H1 (cell line): ENCODE results near the gene CDYL. TPM values are rescaled to one million over a fixed set of nuclear protein-coding genes. Genes with fewer than 3 reads are reported as not detected.

Source experiments
- CTCF ChIA-PET: fragments of 300-600 bp; sonication (Branson Sonifier 250); formaldehyde crosslinking; loops from one replicate; lab custom pipeline; 2021; ENCODE audit not compliant: partially characterized antibody; lab: Charles Lee
- POLR2A ChIA-PET: fragments of 300-600 bp; sonication (Branson Sonifier 250); formaldehyde crosslinking; loops from one replicate; lab custom pipeline; 2021; ENCODE audit warnings: inconsistent platforms; ENCODE audit not compliant: partially characterized antibody; lab: Charles Lee
- DNase-seq, 2 experiments: peaks; one replicate each; pipeline versions ENCODE4 v3.0.0 to v3.0.0-alpha.2; 2010 to 2022; ENCODE audit warnings: low spot score in 2 of 2, low read depth in 1 of 2, mixed read lengths in 1 of 2
- FAIRE-seq: peaks from 2 replicates; lab custom pipeline; 2011; peaks lifted over from hg19 to GRCh38; lab: Jason Lieb, UNC
- H2AFZ ChIP-seq: 2 replicates; pipeline ENCODE4 v1.8.1; 2012; ENCODE audit warnings: low read length, inconsistent platforms
- H2AK5ac ChIP-seq: 2 replicates; pipeline ENCODE4 v1.6.1; 2013; ENCODE audit warnings: low read depth, low read length
- H2BK120ac ChIP-seq: replicated peaks from 2 replicates; pipeline ENCODE3; 2013; ENCODE audit warnings: low read depth, low read length, inconsistent platforms
- H2BK12ac ChIP-seq: 2 replicates; pipeline ENCODE4 v1.6.1; 2013; ENCODE audit warnings: low read depth, low read length
- H2BK15ac ChIP-seq: 2 replicates; pipeline ENCODE4 v1.6.1; 2013; ENCODE audit warnings: low read length
- H2BK20ac ChIP-seq: 2 replicates; pipeline ENCODE4 v1.6.1; 2013; ENCODE audit warnings: low read length
- H2BK5ac ChIP-seq: 2 replicates; pipeline ENCODE4 v1.6.1; 2013; ENCODE audit warnings: low read depth, low read length
- H3K14ac ChIP-seq: 2 replicates; pipeline ENCODE4 v1.6.1; 2013; ENCODE audit warnings: inconsistent platforms; ENCODE audit not compliant: insufficient read length
- H3K18ac ChIP-seq: 2 replicates; pipeline ENCODE4 v1.6.1; 2013; ENCODE audit warnings: low read length; ENCODE audit errors: extremely low read depth
- H3K23ac ChIP-seq: 2 replicates; pipeline ENCODE4 v1.6.1; 2013; ENCODE audit warnings: inconsistent platforms; ENCODE audit not compliant: insufficient read length
- H3K23me2 ChIP-seq: 2 replicates; pipeline ENCODE4 v1.6.1; 2013; ENCODE audit warnings: low read depth, low read length
- H3K27ac ChIP-seq: 2 replicates; pipeline ENCODE4 v1.6.1; 2011; ENCODE audit warnings: low read depth, low read length, inconsistent platforms
- H3K27me3 ChIP-seq, 4 experiments: replicated peaks in 1 of 4; 1 replicate in 1 of 4; 2 replicates in 3 of 4; pipeline versions ENCODE4 v1.6.1 to v1.8.1; 2011 to 2013; ENCODE audit warnings: low read length in 3 of 4, mild to moderate bottlenecking in 3 of 4, inconsistent platforms in 2 of 4, mixed read lengths in 2 of 4, moderate library complexity in 1 of 4; ENCODE audit not compliant: control insufficient read depth in 3 of 4, insufficient read depth in 3 of 4; ENCODE audit errors: extremely low read depth in 1 of 4
- H3K36me3 ChIP-seq, 4 experiments: 2 replicates each; pipeline versions ENCODE4 v1.6.1 to v1.8.1; 2011 to 2013; ENCODE audit warnings: mild to moderate bottlenecking in 4 of 4, low read length in 3 of 4, moderate library complexity in 2 of 4, control low read depth in 1 of 4, inconsistent platforms in 1 of 4; ENCODE audit not compliant: insufficient read depth in 4 of 4, control insufficient read depth in 2 of 4
- H3K4ac ChIP-seq: replicated peaks from 2 replicates; pipeline ENCODE3; 2013; ENCODE audit warnings: low read length, low read depth, mixed read lengths, inconsistent platforms; ENCODE audit not compliant: insufficient read length
- H3K4me1 ChIP-seq, 4 experiments: replicated peaks in 1 of 4; 1 replicate in 1 of 4; 2 replicates in 3 of 4; pipeline versions ENCODE4 v1.6.1 to v1.8.1; 2011 to 2013; ENCODE audit warnings: low read length in 3 of 4, inconsistent platforms in 2 of 4, mixed read lengths in 1 of 4; ENCODE audit not compliant: insufficient read depth in 4 of 4, control insufficient read depth in 3 of 4
- H3K4me2 ChIP-seq, 2 experiments: 2 replicates each; pipeline versions ENCODE4 v1.6.1 to v1.8.1; 2011 to 2013; ENCODE audit warnings: low read depth in 2 of 2, low read length in 2 of 2, control low read depth in 1 of 2, inconsistent platforms in 1 of 2, mild to moderate bottlenecking in 1 of 2; ENCODE audit not compliant: insufficient read depth in 1 of 2
- H3K4me3 ChIP-seq, 4 experiments: fragments of 200-600, 300-600 bp in 1 of 4; sonication (generic), shearing (Covaris generic), sonication (Bioruptor Twin) in 1 of 4; 2 replicates each; pipeline versions ENCODE4 v1.5.1 to v1.8.1; 2011 to 2016; ENCODE audit warnings: low read length in 4 of 4, low read depth in 3 of 4, control low read depth in 2 of 4, inconsistent platforms in 2 of 4, mild to moderate bottlenecking in 2 of 4, mixed read lengths in 1 of 4, moderate library complexity in 1 of 4; ENCODE audit not compliant: insufficient read depth in 2 of 4; ENCODE audit errors: extremely low read depth in 1 of 4
- H3K56ac ChIP-seq: replicated peaks from 2 replicates; pipeline ENCODE3; 2013; ENCODE audit warnings: low read depth, mild to moderate bottlenecking, mixed read lengths, low read length, inconsistent platforms; ENCODE audit not compliant: insufficient read length
- H3K79me1 ChIP-seq: 2 replicates; pipeline ENCODE4 v1.6.1; 2013; ENCODE audit warnings: low read depth, low read length, control low read depth
- H3K79me2 ChIP-seq, 2 experiments: 2 replicates each; pipeline versions ENCODE4 v1.6.1 to v1.8.1; 2012 to 2013; ENCODE audit warnings: low read length in 2 of 2, mild to moderate bottlenecking in 2 of 2, inconsistent platforms in 1 of 2; ENCODE audit not compliant: insufficient read depth in 2 of 2, control insufficient read depth in 1 of 2
- H3K9ac ChIP-seq, 4 experiments: replicated peaks in 1 of 4; 1 replicate in 1 of 4; 2 replicates in 3 of 4; pipeline versions ENCODE4 v1.6.1 to v1.8.1; 2011 to 2013; ENCODE audit warnings: low read depth in 3 of 4, low read length in 3 of 4, control low read depth in 2 of 4, mild to moderate bottlenecking in 2 of 4, moderate library complexity in 2 of 4, inconsistent platforms in 1 of 4; ENCODE audit errors: extremely low read depth in 1 of 4
- H3K9me3 ChIP-seq, 2 experiments: 2 replicates each; pipeline versions ENCODE4 v1.6.1 to v1.8.1; 2012 to 2013; ENCODE audit warnings: mild to moderate bottlenecking in 2 of 2, moderate library complexity in 2 of 2, control low read depth in 1 of 2, inconsistent platforms in 1 of 2, low read depth in 1 of 2, low read length in 1 of 2, mixed read lengths in 1 of 2; ENCODE audit not compliant: insufficient read depth in 2 of 2
- H4K20me1 ChIP-seq, 2 experiments: replicated peaks in 1 of 2; 2 replicates each; pipeline versions ENCODE3 to v1.8.1; 2011 to 2013; ENCODE audit warnings: inconsistent platforms in 2 of 2, low read length in 2 of 2, mild to moderate bottlenecking in 1 of 2; ENCODE audit not compliant: insufficient read depth in 2 of 2, control insufficient read depth in 1 of 2
- H4K5ac ChIP-seq: 2 replicates; pipeline ENCODE4 v1.6.1; 2013; ENCODE audit warnings: low read length, low read depth, mixed read lengths, inconsistent platforms; ENCODE audit not compliant: insufficient read length
- H4K8ac ChIP-seq: 2 replicates; pipeline ENCODE4 v1.8.0; 2013; ENCODE audit warnings: mild to moderate bottlenecking, moderate library complexity, low read length, inconsistent platforms; ENCODE audit not compliant: insufficient read depth; ENCODE audit errors: extremely low read depth
- H4K91ac ChIP-seq: replicated peaks from 2 replicates; pipeline ENCODE3; 2013; ENCODE audit warnings: low read length, mixed read lengths, inconsistent platforms; ENCODE audit not compliant: insufficient read length
- CEBPB ChIP-seq: IDR thresholded peaks from 2 replicates; pipeline ENCODE4 v1.6.1; 2012; ENCODE audit warnings: low read depth, low read length
- TEAD4 ChIP-seq: IDR thresholded peaks from 2 replicates; pipeline ENCODE4 v1.6.1; 2012; ENCODE audit warnings: low read depth, low read length, inconsistent platforms, mixed read lengths
- WGBS, 2 experiments: shearing (Covaris generic) in 1 of 2; methylation state at CpG; one replicate each; pipeline versions ENCODE4 v1.1.6 to v1.1.7; 2013 to 2015; ENCODE audit warnings: low lambda C conversion rate in 2 of 2, mixed read lengths in 2 of 2, inconsistent platforms in 1 of 2, low coverage in 1 of 2, missing lambda C conversion rate in 1 of 2; ENCODE audit not compliant: insufficient replicate concordance in 2 of 2, insufficient coverage in 1 of 2, insufficient read length in 1 of 2; ENCODE audit errors: extremely low coverage in 1 of 2, missing lambda C conversion rate in 1 of 2; 5-methylcytosine and 5-hydroxymethylcytosine counted together
- polyA plus RNA-seq, 7 experiments: library from polyadenylated mRNA; depleted of rRNA in 3 of 7; stranded (reverse) in 5 of 7; unstranded in 2 of 7; fragments of >200 nt in 5 of 7; fragments of 200-250 nt in 2 of 7; gene quantifications; 1 replicate in 5 of 7; 2 replicates in 1 of 7; 4 replicates in 1 of 7; pipeline versions ENCODE4 v1.2.1 to v1.2.3, GENCODE V29; 2011 to 2013; ENCODE audit warnings: missing spikeins in 2 of 7, mixed read lengths in 2 of 7
- total RNA-seq: library from RNA; stranded (reverse); fragmentation: NEBNext Ultra II Directional; extraction: Animal tissue kit (Norgen Biotek cat#: 25700); gene quantifications from 2 replicates; pipeline ENCODE4 v1.2.1, GENCODE V29; 2021

CDYL gene
- total and polyA plus RNA-seq, 2 of the 8 experiments (the other 6 are each of a cell fraction or from before 2014, with no cell fraction given): 56.4 to 119 TPM

DNA sequence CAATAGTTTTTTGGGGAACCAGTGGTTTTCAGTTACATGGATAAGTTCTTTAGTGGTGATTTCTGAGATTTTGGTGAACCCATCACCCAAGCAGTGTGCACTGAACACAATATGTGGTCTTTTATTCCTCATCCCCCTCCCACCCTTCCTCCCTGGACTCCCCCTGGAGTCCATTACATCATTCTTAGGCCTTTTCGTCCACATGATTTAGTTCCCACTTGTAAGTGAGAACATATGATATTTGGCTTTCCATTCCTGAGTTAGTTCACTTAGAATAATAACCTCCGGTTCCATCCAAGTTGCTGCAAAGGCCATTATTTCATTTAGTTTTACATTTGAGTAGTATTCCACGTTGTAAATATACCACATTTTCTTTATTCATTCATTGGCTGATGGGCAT is 199.3 kb downstream of the CDYL start:
- Histone ChIP-seq H2AK5ac (no peak overlapping the region), H3K36me3 (no peaks in the 10 kb centered on the region), H3K23ac (no peak overlapping the region), H3K27me3 (no peaks in the 10 kb centered on the region), H4K5ac (no peak overlapping the region), H3K23me2 (no peaks in the 10 kb centered on the region), H4K8ac (no peak overlapping the region), H3K4ac (no peak overlapping the region), H3K18ac (no peak overlapping the region), H3K9me3 (peaks cover 4% of the 10 kb centered on the region in 2 experiments; a peak in 1 of 4 replicates), H3K56ac (no peak overlapping the region), H3K4me3 (no peak overlapping the region), H3K27ac (no peak overlapping the region), H3K4me2 (no peak overlapping the region), H2BK20ac (no peak overlapping the region), H3K4me1 (peaks cover 4 to 8% (median 6%) of the 10 kb centered on the region in 4 experiments), H3K9ac (no peak overlapping the region), H3K14ac (no peak overlapping the region), H4K91ac (no peak overlapping the region), H2AFZ (no peak overlapping the region), H3K79me2 (no peaks in the 10 kb centered on the region), H2BK120ac (no peak overlapping the region), H4K20me1 (no peaks in the 10 kb centered on the region), H3K79me1 (no peaks in the 10 kb centered on the region), H2BK12ac (no peak overlapping the region), H2BK5ac (no peak overlapping the region), H2BK15ac (no peak overlapping the region)
- ChIA-PET POLR2A (no interaction called here), CTCF (interaction anchor here (1.2 kb wide), 1 partner anchor 31 kb away, joined by 3 read pairs; no protein-coding TSS in a partner anchor)
- DNase-seq (no peak), FAIRE-seq (no peak)
- TF ChIP-seq CEBPB (no peak), TEAD4 (no peak)
- 86% methylated on average over 3 of the region's 3 CpGs; no CpG with 5 or more reads in 1 of the 2 experiments for WGBS, 2 experiments
